Esophagus squamous epithelium (tissue), 4 donors: ENCODE measurements around the gene CTNNBIP1.

Experiments
- POLR2A ChIP-seq, 4 donors: fragments of 450-650 bp; IDR thresholded peaks; one replicate each; pipeline ENCODE4 v1.6.1; 2017; ENCODE audit warnings: antibody characterized with exemption in 4 of 4, mild to moderate bottlenecking in 4 of 4, moderate library complexity in 3 of 4
- TF ChIP-seq, protein P1 (sequence below), 6 experiments: fragments of 450-650 bp in 4 of 6; fragments of 200-600 bp in 2 of 6; sonication (generic) in 2 of 6; IDR thresholded peaks; one replicate each; pipeline ENCODE4 v1.5.1; 2016 to 2019; ENCODE audit warnings: antibody characterized with exemption in 6 of 6, mild to moderate bottlenecking in 4 of 6, moderate library complexity in 4 of 6

DNA sequence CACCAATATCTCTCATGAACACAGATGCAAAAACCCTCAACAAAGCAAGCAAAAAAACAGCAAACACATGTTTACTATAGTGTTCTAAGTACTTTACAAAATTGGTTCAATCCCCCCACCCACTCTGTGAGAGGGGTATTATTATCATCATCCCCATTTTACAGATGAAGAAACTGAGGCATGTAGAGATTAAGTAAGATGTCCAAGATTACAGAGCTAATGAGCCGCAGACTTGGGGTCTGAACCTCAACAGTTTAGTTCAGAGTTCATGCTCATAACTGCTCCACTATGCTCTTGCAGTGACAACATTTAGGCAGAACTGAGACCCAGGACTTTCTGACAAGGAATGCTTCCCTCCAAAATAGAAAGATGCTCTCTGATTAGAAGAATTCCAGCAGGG, 108.2 kb downstream of the CTNNBIP1 start:
- TF ChIP-seq, protein P1, sequence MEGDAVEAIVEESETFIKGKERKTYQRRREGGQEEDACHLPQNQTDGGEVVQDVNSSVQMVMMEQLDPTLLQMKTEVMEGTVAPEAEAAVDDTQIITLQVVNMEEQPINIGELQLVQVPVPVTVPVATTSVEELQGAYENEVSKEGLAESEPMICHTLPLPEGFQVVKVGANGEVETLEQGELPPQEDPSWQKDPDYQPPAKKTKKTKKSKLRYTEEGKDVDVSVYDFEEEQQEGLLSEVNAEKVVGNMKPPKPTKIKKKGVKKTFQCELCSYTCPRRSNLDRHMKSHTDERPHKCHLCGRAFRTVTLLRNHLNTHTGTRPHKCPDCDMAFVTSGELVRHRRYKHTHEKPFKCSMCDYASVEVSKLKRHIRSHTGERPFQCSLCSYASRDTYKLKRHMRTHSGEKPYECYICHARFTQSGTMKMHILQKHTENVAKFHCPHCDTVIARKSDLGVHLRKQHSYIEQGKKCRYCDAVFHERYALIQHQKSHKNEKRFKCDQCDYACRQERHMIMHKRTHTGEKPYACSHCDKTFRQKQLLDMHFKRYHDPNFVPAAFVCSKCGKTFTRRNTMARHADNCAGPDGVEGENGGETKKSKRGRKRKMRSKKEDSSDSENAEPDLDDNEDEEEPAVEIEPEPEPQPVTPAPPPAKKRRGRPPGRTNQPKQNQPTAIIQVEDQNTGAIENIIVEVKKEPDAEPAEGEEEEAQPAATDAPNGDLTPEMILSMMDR (IDR thresholded peaks at IDR 0.05), result no peak
- TF ChIP-seq POLR2A (IDR thresholded peaks at IDR 0.05), result no peak
